ENCODE data around the gene PRELID1.

- TF ChIP-seq POLR2A (IDR thresholded peaks at IDR 0.05) = no peak
- no peak for TF ChIP-seq CTCF (IDR thresholded peaks at IDR 0.05)
These were observed 6.7 kb downstream of the PRELID1 start for GRCh38 chr5:177310332-177310731.
